ENCODE measurements around the gene ZNF565. TPM values are rescaled to one million over a fixed set of nuclear protein-coding genes. Genes with fewer than 3 reads are reported as not detected.
"Not testable (repeated sequence)": the region's sequence is repeated elsewhere in the genome, so short reads cannot be mapped to it uniquely, and the experiment has no call there.

Gene ZNF565
- total and polyA plus RNA-seq, 12 donors = 2.0 to 7.5 (median 4.0) TPM

DNA sequence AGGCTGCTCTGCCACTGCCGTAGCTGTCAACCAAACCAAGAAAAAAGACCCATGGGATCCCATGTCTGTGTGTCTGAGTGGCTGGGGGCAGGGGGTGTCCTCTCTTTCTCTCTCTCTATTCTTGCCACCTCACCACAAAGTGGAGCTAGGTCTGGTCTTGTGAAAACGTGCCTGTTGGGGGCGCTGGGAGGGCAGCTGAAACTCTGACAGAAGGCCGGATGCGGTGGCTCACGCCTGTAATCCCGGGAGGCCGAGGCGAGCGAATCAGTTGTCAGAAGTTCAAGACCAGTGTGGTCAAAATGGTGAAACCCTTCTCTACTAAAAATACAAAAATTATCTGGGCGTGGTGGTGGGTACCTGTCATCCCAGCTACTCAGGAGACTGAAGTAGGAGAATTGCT lies 29.6 kb upstream of the ZNF565 start:
- no peaks in the 10 kb centered on the region for H3K4me1 ChIP-seq (replicated peaks in 1 of 2)
- no peak overlapping the region for H3K27ac ChIP-seq
- no peaks in the 10 kb centered on the region for H3K36me3 ChIP-seq (replicated peaks in 1 of 2)
- WGBS, 4 donors = 71 to 87% (median 84%) methylated on average over 11 of the region's 11 CpGs
- H3K9me3 ChIP-seq (replicated peaks in 1 of 3) = no peaks in the 10 kb centered on the region
- DNase-seq = no peak
- TF ChIP-seq, protein P1, sequence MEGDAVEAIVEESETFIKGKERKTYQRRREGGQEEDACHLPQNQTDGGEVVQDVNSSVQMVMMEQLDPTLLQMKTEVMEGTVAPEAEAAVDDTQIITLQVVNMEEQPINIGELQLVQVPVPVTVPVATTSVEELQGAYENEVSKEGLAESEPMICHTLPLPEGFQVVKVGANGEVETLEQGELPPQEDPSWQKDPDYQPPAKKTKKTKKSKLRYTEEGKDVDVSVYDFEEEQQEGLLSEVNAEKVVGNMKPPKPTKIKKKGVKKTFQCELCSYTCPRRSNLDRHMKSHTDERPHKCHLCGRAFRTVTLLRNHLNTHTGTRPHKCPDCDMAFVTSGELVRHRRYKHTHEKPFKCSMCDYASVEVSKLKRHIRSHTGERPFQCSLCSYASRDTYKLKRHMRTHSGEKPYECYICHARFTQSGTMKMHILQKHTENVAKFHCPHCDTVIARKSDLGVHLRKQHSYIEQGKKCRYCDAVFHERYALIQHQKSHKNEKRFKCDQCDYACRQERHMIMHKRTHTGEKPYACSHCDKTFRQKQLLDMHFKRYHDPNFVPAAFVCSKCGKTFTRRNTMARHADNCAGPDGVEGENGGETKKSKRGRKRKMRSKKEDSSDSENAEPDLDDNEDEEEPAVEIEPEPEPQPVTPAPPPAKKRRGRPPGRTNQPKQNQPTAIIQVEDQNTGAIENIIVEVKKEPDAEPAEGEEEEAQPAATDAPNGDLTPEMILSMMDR (IDR thresholded peaks at IDR 0.05) = no peak
- no peak for TF ChIP-seq POLR2A (IDR thresholded peaks at IDR 0.05)
- no peak overlapping the region for H3K4me3 ChIP-seq
- no peaks in the 10 kb centered on the region for H3K27me3 ChIP-seq
- intact Hi-C loops (cut with DNase I) = no loop called here

DNA sequence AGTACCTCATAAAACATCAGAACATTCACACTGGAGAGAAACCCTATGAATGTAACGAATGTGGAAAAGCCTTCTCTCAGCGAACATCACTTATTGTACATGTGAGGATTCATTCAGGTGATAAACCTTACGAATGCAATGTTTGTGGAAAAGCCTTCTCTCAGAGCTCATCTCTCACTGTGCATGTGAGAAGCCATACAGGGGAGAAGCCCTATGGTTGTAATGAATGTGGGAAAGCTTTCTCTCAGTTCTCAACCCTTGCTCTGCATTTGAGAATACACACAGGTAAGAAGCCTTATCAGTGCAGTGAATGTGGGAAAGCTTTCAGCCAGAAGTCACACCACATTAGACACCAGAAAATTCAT lies 22.5 kb upstream of the ZNF565 start:
- intact Hi-C loops (cut with DNase I) = no loop called here
- no peaks in the 10 kb centered on the region for H3K27me3 ChIP-seq
- no peaks in the 10 kb centered on the region for H3K4me1 ChIP-seq (replicated peaks in 1 of 2)
- H3K36me3 ChIP-seq (replicated peaks in 1 of 2) = peaks cover 0 to 54% of the 10 kb centered on the region in 2 donors
- no peak overlapping the region for H3K27ac ChIP-seq
- peaks cover 0 to 14% (median 0%) of the 10 kb centered on the region in 3 donors for H3K9me3 ChIP-seq (replicated peaks in 1 of 3)
- no peak for DNase-seq
- H3K4me3 ChIP-seq = no peak overlapping the region
- 95 to 100% (median 99%) methylated on average over 3 of the region's 3 CpGs for WGBS, 4 donors
- no peak for TF ChIP-seq POLR2A (IDR thresholded peaks at IDR 0.05)
- TF ChIP-seq, protein P1 (IDR thresholded peaks at IDR 0.05) = no peak

DNA sequence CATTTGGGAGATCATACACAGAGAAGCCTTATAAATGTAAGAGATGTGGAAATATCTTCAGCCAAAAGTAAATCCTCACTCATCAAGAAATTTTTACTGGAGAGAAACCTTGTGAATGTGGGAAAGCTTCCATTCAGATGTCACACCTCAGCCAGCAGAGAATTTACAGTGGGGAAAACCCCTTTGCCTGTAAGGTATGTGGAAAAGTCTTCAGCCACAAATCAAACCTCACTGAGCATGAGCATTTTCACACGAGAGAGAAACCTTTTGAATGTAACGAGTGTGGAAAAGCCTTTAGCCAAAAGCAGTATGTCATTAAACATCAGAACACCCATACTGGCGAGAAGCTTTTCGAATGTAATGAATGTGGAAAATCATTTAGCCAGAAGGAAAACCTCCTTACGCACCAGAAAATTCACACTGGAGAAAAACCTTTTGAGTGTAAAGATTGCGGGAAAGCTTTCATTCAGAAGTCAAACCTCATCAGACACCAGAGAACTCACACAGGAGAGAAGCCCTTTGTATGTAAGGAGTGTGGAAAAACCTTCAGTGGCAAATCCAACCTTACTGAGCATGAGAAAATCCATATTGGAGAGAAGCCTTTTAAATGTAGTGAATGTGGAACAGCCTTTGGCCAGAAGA lies 22.0 kb upstream of the ZNF565 start:
- peaks cover 0 to 59% of the 10 kb centered on the region in 2 donors for H3K36me3 ChIP-seq (replicated peaks in 1 of 2)

DNA sequence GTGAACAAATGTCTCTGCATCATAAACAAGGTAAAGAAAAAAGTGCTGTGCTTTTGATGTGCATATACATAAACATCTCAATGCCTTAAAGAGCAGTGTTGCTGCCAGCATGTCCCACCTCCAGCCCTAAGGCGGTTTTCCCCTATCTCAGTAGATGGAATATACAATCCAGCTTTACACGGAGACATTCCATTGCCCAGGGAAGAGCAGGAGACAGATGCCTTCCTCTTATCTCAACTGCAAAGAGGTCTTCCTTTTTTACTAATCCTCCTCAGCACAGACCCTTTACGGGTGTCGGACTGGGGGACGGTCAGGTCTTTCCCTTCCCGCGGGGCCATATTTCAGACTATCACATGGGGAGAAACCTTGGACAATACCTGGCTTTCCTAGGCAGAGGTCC lies 19.2 kb upstream of the ZNF565 start:
- Histone ChIP-seq H3K36me3 (replicated peaks in 1 of 2) (peaks cover 0 to 87% of the 10 kb centered on the region in 2 donors), H3K9me3 (replicated peaks in 1 of 3) (peaks cover 0 to 14% (median 0%) of the 10 kb centered on the region in 3 donors)
- H3K4me3 ChIP-seq; intact Hi-C loops (cut with DNase I); H3K4me1 ChIP-seq (replicated peaks in 1 of 2); H3K27ac ChIP-seq; DNase-seq; H3K27me3 ChIP-seq: not testable (repeated sequence)
- WGBS, 4 donors = 72 to 94% (median 82%) methylated on average over 4 to 7 of the region's 7 CpGs

More for the DNA sequence above, 22.0 kb upstream of the ZNF565 start:
- Histone ChIP-seq H3K27ac (no peak overlapping the region), H3K9me3 (replicated peaks in 1 of 3) (peaks cover 0 to 14% (median 0%) of the 10 kb centered on the region in 3 donors), H3K4me3 (no peak overlapping the region), H3K4me1 (replicated peaks in 1 of 2) (no peaks in the 10 kb centered on the region), H3K27me3 (no peaks in the 10 kb centered on the region)
- TF ChIP-seq, protein P1 (IDR thresholded peaks at IDR 0.05) = no peak
- TF ChIP-seq POLR2A (IDR thresholded peaks at IDR 0.05) = no peak
- intact Hi-C loops (cut with DNase I) = no loop called here
- 94 to 98% (median 96%) methylated on average over 6 of the region's 6 CpGs for WGBS, 4 donors
- no peak for DNase-seq
